CD4-positive, alpha-beta memory T cell (primary cell): Measurements from ENCODE around the gene ZNF423. TPM values are rescaled to one million over a fixed set of nuclear protein-coding genes. Genes with fewer than 3 reads are reported as not detected.

Experiments
- CTCF ChIA-PET: fragments of 350-600 bp; sonication (Branson Sonifier 250); formaldehyde crosslinking; loops from one replicate; lab custom pipeline; 2021; ENCODE audit warnings: inconsistent platforms; ENCODE audit not compliant: partially characterized antibody; lab: Charles Lee
- POLR2A ChIA-PET: fragments of 350-600 bp; sonication (Branson Sonifier 250); formaldehyde crosslinking; loops from one replicate; lab custom pipeline; 2021; ENCODE audit not compliant: partially characterized antibody; lab: Charles Lee
- DNase-seq, 5 donors: peaks; one replicate each; pipeline versions ENCODE4 v3.0.0 to v3.0.0-alpha.2; 2020 to 2022; ENCODE audit warnings: mixed read lengths in 1 of 5
- H3K27ac ChIP-seq: one replicate; pipeline ENCODE4 v1.7.0; 2013; ENCODE audit warnings: low read depth, low read length
- H3K27me3 ChIP-seq: 2 replicates; pipeline ENCODE4 v1.7.0; 2013; ENCODE audit warnings: mild to moderate bottlenecking, low read length, moderate library complexity; ENCODE audit not compliant: insufficient read depth
- H3K36me3 ChIP-seq: 2 replicates; pipeline ENCODE4 v1.7.0; 2013; ENCODE audit warnings: mild to moderate bottlenecking, low read length, moderate library complexity; ENCODE audit not compliant: insufficient read depth
- H3K4me1 ChIP-seq: 2 replicates; pipeline ENCODE4 v1.7.0; 2013; ENCODE audit warnings: mild to moderate bottlenecking, low read length, moderate library complexity; ENCODE audit not compliant: insufficient read depth
- H3K4me3 ChIP-seq, 2 donors: one replicate each; pipeline ENCODE4 v1.7.0; 2013; ENCODE audit warnings: low read length in 2 of 2, mild to moderate bottlenecking in 1 of 2
- H3K9me3 ChIP-seq, 2 donors: one replicate each; pipeline ENCODE4 v1.7.0; 2013; ENCODE audit warnings: low read length in 2 of 2, control low read depth in 1 of 2; ENCODE audit not compliant: control insufficient read depth in 1 of 2
- H3K27ac Mint-ChIP-seq, 7 donors: one replicate each; pipeline ENCODE4 v1.8.0; 2020 to 2021; ENCODE audit warnings: mixed read lengths in 7 of 7, mild to moderate bottlenecking in 6 of 7, inconsistent platforms in 3 of 7, moderate library complexity in 3 of 7
- H3K27me3 Mint-ChIP-seq, 2 donors: one replicate each; pipeline ENCODE4 v1.8.0; 2020 to 2021; ENCODE audit warnings: mixed read lengths in 2 of 2
- H3K36me3 Mint-ChIP-seq, 2 donors: one replicate each; pipeline ENCODE4 v1.8.0; 2020 to 2021; ENCODE audit warnings: mixed read lengths in 2 of 2, inconsistent platforms in 1 of 2, mild to moderate bottlenecking in 1 of 2
- H3K4me1 Mint-ChIP-seq, 4 donors: one replicate each; pipeline ENCODE4 v1.8.0; 2020 to 2021; ENCODE audit warnings: mixed read lengths in 4 of 4, mild to moderate bottlenecking in 1 of 4
- H3K4me3 Mint-ChIP-seq, 8 donors: one replicate each; pipeline ENCODE4 v1.8.0; 2020 to 2021; ENCODE audit warnings: mixed read lengths in 8 of 8, mild to moderate bottlenecking in 7 of 8, moderate library complexity in 6 of 8, inconsistent platforms in 3 of 8
- H3K9me3 Mint-ChIP-seq, 8 donors: one replicate each; pipeline ENCODE4 v1.8.0; 2020 to 2021; ENCODE audit warnings: mixed read lengths in 8 of 8, mild to moderate bottlenecking in 5 of 8, inconsistent platforms in 3 of 8, moderate library complexity in 1 of 8
- intact Hi-C: fragments of 100-400 bp; cut with micrococcal nuclease; formaldehyde crosslinking; loops from one replicate; pipeline ENCODE4 v1.15.1; 2023
- polyA plus RNA-seq, 2 donors: library from polyadenylated mRNA; unstranded; fragments of 300-500 nt; fragmentation: Illumina TruSeq; gene quantifications; one replicate each; pipeline ENCODE4 v1.2.3, GENCODE V29; 2021
- total RNA-seq, 2 experiments: library from RNA; stranded (reverse); gene quantifications; one replicate each; pipeline ENCODE4 v1.2.3, GENCODE V29; 2021

Gene ZNF423
- total and polyA plus RNA-seq, 4 experiments from 2014 or later = not detected

GRCh38 chr16:49488336-49488735 lies 367.6 kb downstream of the ZNF423 start:
- Mint-ChIP-seq H3K36me3 (no peaks in the 10 kb centered on the region), H3K9me3 (no peaks in the 10 kb centered on the region), H3K27ac (no peak overlapping the region), H3K4me1 (peaks cover 0 to 4% (median 0%) of the 10 kb centered on the region in 4 donors), H3K27me3 (peaks cover 0 to 2% of the 10 kb centered on the region in 2 donors), H3K4me3 (no peak overlapping the region)
- Histone ChIP-seq H3K4me3 (no peak overlapping the region), H3K27me3 (no peaks in the 10 kb centered on the region), H3K27ac (no peak overlapping the region), H3K4me1 (peaks cover 9% of the 10 kb centered on the region), H3K9me3 (no peaks in the 10 kb centered on the region), H3K36me3 (no peaks in the 10 kb centered on the region)
- intact Hi-C loops = no loop called here
- CTCF ChIA-PET = no interaction called here
- POLR2A ChIA-PET = no interaction called here
- no peak for DNase-seq

- peaks cover 0 to 3% (median 0%) of the 10 kb centered on the region in 8 donors for H3K9me3 Mint-ChIP-seq
- H3K4me1 Mint-ChIP-seq = peaks cover 0 to 3% (median 0%) of the 10 kb centered on the region in 4 donors
- H3K36me3 Mint-ChIP-seq = no peaks in the 10 kb centered on the region
- Histone ChIP-seq H3K4me1 (peaks cover 9% of the 10 kb centered on the region), H3K4me3 (no peak overlapping the region), H3K27me3 (no peaks in the 10 kb centered on the region), H3K27ac (no peak overlapping the region), H3K9me3 (no peaks in the 10 kb centered on the region), H3K36me3 (no peaks in the 10 kb centered on the region)
- ChIA-PET POLR2A (no interaction called here), CTCF (no interaction called here)
- H3K27ac Mint-ChIP-seq = no peak overlapping the region
- H3K27me3 Mint-ChIP-seq = peaks cover 0 to 3% of the 10 kb centered on the region in 2 donors
- DNase-seq = no peak
- intact Hi-C loops = no loop called here
- H3K4me3 Mint-ChIP-seq = no peak overlapping the region
These were observed 368.2 kb downstream of the ZNF423 start for GRCh38 chr16:49487746-49488145.

GRCh38 chr16:49486400-49486799 lies 369.5 kb downstream of the ZNF423 start:
- intact Hi-C loops = no loop called here
- Mint-ChIP-seq H3K4me1 (no peaks in the 10 kb centered on the region), H3K27ac (no peak overlapping the region), H3K36me3 (no peaks in the 10 kb centered on the region), H3K9me3 (peaks cover 0 to 5% (median 0%) of the 10 kb centered on the region in 8 donors), H3K27me3 (peaks cover 2 to 8% of the 10 kb centered on the region in 2 donors), H3K4me3 (no peak overlapping the region)
- H3K27me3 ChIP-seq = no peaks in the 10 kb centered on the region
- no peak overlapping the region for H3K4me3 ChIP-seq
- ChIA-PET POLR2A (no interaction called here), CTCF (no interaction called here)
- no peak overlapping the region for H3K27ac ChIP-seq
- H3K4me1 ChIP-seq = no peaks in the 10 kb centered on the region
- H3K9me3 ChIP-seq = no peaks in the 10 kb centered on the region
- no peak for DNase-seq
- H3K36me3 ChIP-seq = no peaks in the 10 kb centered on the region

GRCh38 chr16:49485663-49486062 lies 370.2 kb downstream of the ZNF423 start:
- H3K9me3 ChIP-seq = no peaks in the 10 kb centered on the region
- intact Hi-C loops = no loop called here
- H3K36me3 Mint-ChIP-seq = no peaks in the 10 kb centered on the region
- no peaks in the 10 kb centered on the region for H3K4me1 ChIP-seq
- no peak overlapping the region for H3K27ac ChIP-seq
- ChIA-PET POLR2A (no interaction called here), CTCF (no interaction called here)
- no peaks in the 10 kb centered on the region for H3K36me3 ChIP-seq
- H3K27me3 ChIP-seq = no peaks in the 10 kb centered on the region
- H3K27me3 Mint-ChIP-seq = peaks cover 5 to 8% of the 10 kb centered on the region in 2 donors
- H3K4me1 Mint-ChIP-seq = no peaks in the 10 kb centered on the region
- H3K4me3 Mint-ChIP-seq = no peak overlapping the region
- H3K4me3 ChIP-seq = no peak overlapping the region
- H3K27ac Mint-ChIP-seq = no peak overlapping the region
- peaks cover 0 to 5% (median 0%) of the 10 kb centered on the region in 8 donors for H3K9me3 Mint-ChIP-seq
- DNase-seq = no peak

- no peak overlapping the region for H3K27ac ChIP-seq
- ChIA-PET POLR2A (no interaction called here), CTCF (no interaction called here)
- no peaks in the 10 kb centered on the region for H3K4me1 ChIP-seq
- no peaks in the 10 kb centered on the region for H3K27me3 ChIP-seq
- H3K4me1 Mint-ChIP-seq = no peaks in the 10 kb centered on the region
- peak overlapping the region in 2 of 8 donors; percentile 33 to 55 for H3K4me3 Mint-ChIP-seq
- H3K27me3 Mint-ChIP-seq = peaks cover 5 to 8% of the 10 kb centered on the region in 2 donors
- intact Hi-C loops = no loop called here
- H3K9me3 ChIP-seq = no peaks in the 10 kb centered on the region
- DNase-seq = no peak
- no peaks in the 10 kb centered on the region for H3K36me3 Mint-ChIP-seq
- no peak overlapping the region for H3K4me3 ChIP-seq
- H3K27ac Mint-ChIP-seq = peak overlapping the region in 1 of 7 donors; percentile 43
- no peaks in the 10 kb centered on the region for H3K36me3 ChIP-seq
- H3K9me3 Mint-ChIP-seq = peaks cover 0 to 5% (median 0%) of the 10 kb centered on the region in 8 donors
These were observed 371.0 kb downstream of the ZNF423 start for GRCh38 chr16:49484936-49485335.

- Mint-ChIP-seq H3K36me3 (no peaks in the 10 kb centered on the region), H3K27ac (peak overlapping the region in 1 of 7 donors; percentile 43), H3K9me3 (peaks cover 0 to 5% (median 0%) of the 10 kb centered on the region in 8 donors), H3K4me1 (no peaks in the 10 kb centered on the region), H3K4me3 (peak overlapping the region in 2 of 8 donors; percentile 33 to 55), H3K27me3 (peaks cover 5 to 8% of the 10 kb centered on the region in 2 donors)
- CTCF ChIA-PET = no interaction called here
- Histone ChIP-seq H3K27ac (no peak overlapping the region), H3K36me3 (no peaks in the 10 kb centered on the region), H3K27me3 (no peaks in the 10 kb centered on the region), H3K4me3 (no peak overlapping the region), H3K4me1 (no peaks in the 10 kb centered on the region), H3K9me3 (no peaks in the 10 kb centered on the region)
- intact Hi-C loops = no loop called here
- POLR2A ChIA-PET = no interaction called here
- no peak for DNase-seq
These were observed 371.5 kb downstream of the ZNF423 start for GRCh38 chr16:49484451-49484849.

GRCh38 chr16:49483651-49484450 lies 372.1 kb downstream of the ZNF423 start:
- ChIA-PET CTCF (no interaction called here), POLR2A (no interaction called here)
- peak overlapping the region in 1 of 8 donors; percentile 21 for H3K4me3 Mint-ChIP-seq

More at GRCh38 chr16:49483651-49484450, 372.1 kb downstream of the ZNF423 start:
- H3K4me1 Mint-ChIP-seq = no peaks in the 10 kb centered on the region
- Histone ChIP-seq H3K36me3 (no peaks in the 10 kb centered on the region), H3K27me3 (no peaks in the 10 kb centered on the region), H3K4me1 (no peaks in the 10 kb centered on the region), H3K27ac (no peak overlapping the region), H3K9me3 (no peaks in the 10 kb centered on the region), H3K4me3 (no peak overlapping the region)
- H3K27ac Mint-ChIP-seq = no peak overlapping the region
- intact Hi-C loops = no loop called here
- peaks cover 5 to 8% of the 10 kb centered on the region in 2 donors for H3K27me3 Mint-ChIP-seq
- no peaks in the 10 kb centered on the region for H3K36me3 Mint-ChIP-seq
- DNase-seq = no peak
- H3K9me3 Mint-ChIP-seq = peaks cover 0 to 5% (median 0%) of the 10 kb centered on the region in 8 donors
